Uterus (tissue), 2 donors: ENCODE data around the gene VRK1.

Source experiments
- POLR2A ChIP-seq, 2 donors: fragments of 450-650 bp; IDR thresholded peaks; one replicate each; pipeline ENCODE4 v1.6.1; 2016; ENCODE audit warnings: antibody characterized with exemption in 2 of 2, mild to moderate bottlenecking in 1 of 2, moderate library complexity in 1 of 2
- TF ChIP-seq, protein P1 (sequence below), 4 experiments: fragments of 200-600 bp in 2 of 4; fragments of 450-650 bp in 2 of 4; sonication (generic) in 2 of 4; IDR thresholded peaks; one replicate each; pipeline ENCODE4 v1.5.1; 2016 to 2019; ENCODE audit warnings: antibody characterized with exemption in 4 of 4, mild to moderate bottlenecking in 2 of 4, moderate library complexity in 1 of 4

- TF ChIP-seq, protein P1, sequence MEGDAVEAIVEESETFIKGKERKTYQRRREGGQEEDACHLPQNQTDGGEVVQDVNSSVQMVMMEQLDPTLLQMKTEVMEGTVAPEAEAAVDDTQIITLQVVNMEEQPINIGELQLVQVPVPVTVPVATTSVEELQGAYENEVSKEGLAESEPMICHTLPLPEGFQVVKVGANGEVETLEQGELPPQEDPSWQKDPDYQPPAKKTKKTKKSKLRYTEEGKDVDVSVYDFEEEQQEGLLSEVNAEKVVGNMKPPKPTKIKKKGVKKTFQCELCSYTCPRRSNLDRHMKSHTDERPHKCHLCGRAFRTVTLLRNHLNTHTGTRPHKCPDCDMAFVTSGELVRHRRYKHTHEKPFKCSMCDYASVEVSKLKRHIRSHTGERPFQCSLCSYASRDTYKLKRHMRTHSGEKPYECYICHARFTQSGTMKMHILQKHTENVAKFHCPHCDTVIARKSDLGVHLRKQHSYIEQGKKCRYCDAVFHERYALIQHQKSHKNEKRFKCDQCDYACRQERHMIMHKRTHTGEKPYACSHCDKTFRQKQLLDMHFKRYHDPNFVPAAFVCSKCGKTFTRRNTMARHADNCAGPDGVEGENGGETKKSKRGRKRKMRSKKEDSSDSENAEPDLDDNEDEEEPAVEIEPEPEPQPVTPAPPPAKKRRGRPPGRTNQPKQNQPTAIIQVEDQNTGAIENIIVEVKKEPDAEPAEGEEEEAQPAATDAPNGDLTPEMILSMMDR (IDR thresholded peaks at IDR 0.05): no peak
- TF ChIP-seq POLR2A (IDR thresholded peaks at IDR 0.05): no peak
These were observed 117.5 kb downstream of the VRK1 start for GRCh38 chr14:96914571-96915128.
